Globus pallidus (tissue), 1 donor: ENCODE results near the gene CERK.
"Not testable (repeated sequence)": the region's sequence is repeated elsewhere in the genome, so short reads cannot be mapped to it uniquely, and the experiment has no call there.

Experiments
- DNase-seq: peaks from one replicate; pipeline ENCODE4 v3.0.0-alpha.2; 2015; ENCODE audit warnings: low spot score

Gene CERK

GRCh38 chr22:46737976-46738646 is at the start of gene CERK:
TSS of gene CERK (minus strand) at chr22:46738252. CDS start at chr22:46738148, 104 bp downstream.
- peak; percentile 78 for DNase-seq

- no peak for DNase-seq
Measured at GRCh38 chr22:46783721-46784120, 45.7 kb upstream of the CERK start.

GRCh38 chr22:46782200-46782599 is 44.1 kb upstream of the CERK start:
- not testable (repeated sequence) for DNase-seq

- DNase-seq, result no peak
Measured at GRCh38 chr22:46781291-46781690, 43.2 kb upstream of the CERK start.

GRCh38 chr22:46780453-46780852 is 42.4 kb upstream of the CERK start:
- DNase-seq, result no peak

- DNase-seq, result no peak
Measured at GRCh38 chr22:46779651-46780050, 41.6 kb upstream of the CERK start.

- DNase-seq, result no peak
Measured at GRCh38 chr22:46779023-46779422, 41.0 kb upstream of the CERK start.

GRCh38 chr22:46777609-46777970 is 39.5 kb upstream of the CERK start:
- DNase-seq, result no peak

GRCh38 chr22:46776876-46777608 is 39.0 kb upstream of the CERK start:
- no peak for DNase-seq

- DNase-seq, result no peak
Measured at GRCh38 chr22:46775850-46776826, 38.1 kb upstream of the CERK start.

- no peak for DNase-seq
Measured at GRCh38 chr22:46774980-46775849, 37.2 kb upstream of the CERK start.

- peak; percentile 70 for DNase-seq
Measured at GRCh38 chr22:46774253-46774979, 36.4 kb upstream of the CERK start.

- DNase-seq, result no peak
Measured at GRCh38 chr22:46773076-46773475, 35.0 kb upstream of the CERK start.

GRCh38 chr22:46770726-46771125 is 32.7 kb upstream of the CERK start:
- DNase-seq, result peak; percentile 51

- no peak for DNase-seq
Measured at GRCh38 chr22:46770151-46770641, 32.1 kb upstream of the CERK start.

- DNase-seq, result no peak
Measured at GRCh38 chr22:46769706-46770105, 31.7 kb upstream of the CERK start.

GRCh38 chr22:46769191-46769675 is 31.2 kb upstream of the CERK start:
- DNase-seq, result peak; percentile 53

GRCh38 chr22:46767249-46767985 is 29.4 kb upstream of the CERK start:
- DNase-seq, result no peak

- DNase-seq, result no peak
Measured at GRCh38 chr22:46766611-46767010, 28.6 kb upstream of the CERK start.
